GM12872 (cell line): ENCODE measurements around the gene MCTP1.

Experiments used
- TF ChIP-seq, protein P1 (sequence below): IDR thresholded peaks from 3 replicates; pipeline ENCODE4 v1.5.1; 2011; ENCODE audit warnings: low read depth, mild to moderate bottlenecking, low read length, moderate library complexity; ENCODE audit not compliant: insufficient read depth

The MCTP1 gene

GRCh38 chr5:95155888-95156287 lies 129.0 kb downstream of the MCTP1 start:
- TF ChIP-seq, protein P1, sequence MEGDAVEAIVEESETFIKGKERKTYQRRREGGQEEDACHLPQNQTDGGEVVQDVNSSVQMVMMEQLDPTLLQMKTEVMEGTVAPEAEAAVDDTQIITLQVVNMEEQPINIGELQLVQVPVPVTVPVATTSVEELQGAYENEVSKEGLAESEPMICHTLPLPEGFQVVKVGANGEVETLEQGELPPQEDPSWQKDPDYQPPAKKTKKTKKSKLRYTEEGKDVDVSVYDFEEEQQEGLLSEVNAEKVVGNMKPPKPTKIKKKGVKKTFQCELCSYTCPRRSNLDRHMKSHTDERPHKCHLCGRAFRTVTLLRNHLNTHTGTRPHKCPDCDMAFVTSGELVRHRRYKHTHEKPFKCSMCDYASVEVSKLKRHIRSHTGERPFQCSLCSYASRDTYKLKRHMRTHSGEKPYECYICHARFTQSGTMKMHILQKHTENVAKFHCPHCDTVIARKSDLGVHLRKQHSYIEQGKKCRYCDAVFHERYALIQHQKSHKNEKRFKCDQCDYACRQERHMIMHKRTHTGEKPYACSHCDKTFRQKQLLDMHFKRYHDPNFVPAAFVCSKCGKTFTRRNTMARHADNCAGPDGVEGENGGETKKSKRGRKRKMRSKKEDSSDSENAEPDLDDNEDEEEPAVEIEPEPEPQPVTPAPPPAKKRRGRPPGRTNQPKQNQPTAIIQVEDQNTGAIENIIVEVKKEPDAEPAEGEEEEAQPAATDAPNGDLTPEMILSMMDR, result no peak

DNA sequence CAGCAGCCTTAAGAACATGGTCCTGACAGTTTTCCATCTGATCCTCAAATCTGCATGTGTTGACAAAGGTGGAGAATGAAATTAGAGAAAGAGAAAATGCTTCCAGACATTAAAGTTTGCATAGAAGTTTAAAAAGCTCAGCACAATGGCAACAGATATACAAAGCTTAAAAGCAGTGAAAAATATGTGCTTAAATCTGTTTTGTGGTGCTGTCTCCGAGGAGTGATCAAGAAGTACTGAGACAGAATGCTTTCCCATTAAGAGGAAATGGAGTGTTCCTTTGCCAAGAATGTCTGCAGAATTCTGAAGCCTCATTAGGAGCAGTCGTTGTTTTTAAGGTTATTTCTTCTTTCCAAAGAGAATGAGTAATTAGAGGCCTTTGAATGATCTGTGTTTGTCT lies 131.4 kb downstream of the MCTP1 start:
- TF ChIP-seq, protein P1, result no peak

DNA sequence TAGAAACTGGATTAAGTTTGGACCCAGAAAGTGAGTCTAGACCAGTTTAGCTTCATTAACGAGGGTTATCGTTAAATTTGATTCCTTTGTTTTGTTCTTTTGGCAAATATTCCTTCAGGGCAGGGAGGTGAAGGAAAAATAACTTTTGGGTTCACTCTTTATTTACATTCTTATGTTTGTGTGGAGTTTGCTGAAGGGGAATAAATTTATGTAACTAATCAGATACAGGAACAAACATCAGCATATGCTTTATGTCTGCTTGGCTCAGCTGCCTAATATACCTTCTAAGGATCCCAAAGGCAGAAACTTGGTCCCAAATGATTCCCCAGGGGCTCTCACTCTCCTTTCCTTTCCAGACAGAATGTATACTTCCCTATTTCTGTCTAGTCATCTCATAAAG lies 132.4 kb downstream of the MCTP1 start:
- TF ChIP-seq, protein P1, result no peak

- TF ChIP-seq, protein P1, result no peak
Measured at GRCh38 chr5:95152131-95152530, 132.8 kb downstream of the MCTP1 start.

- TF ChIP-seq, protein P1, result no peak
Measured at GRCh38 chr5:95151694-95152093, 133.2 kb downstream of the MCTP1 start.

DNA sequence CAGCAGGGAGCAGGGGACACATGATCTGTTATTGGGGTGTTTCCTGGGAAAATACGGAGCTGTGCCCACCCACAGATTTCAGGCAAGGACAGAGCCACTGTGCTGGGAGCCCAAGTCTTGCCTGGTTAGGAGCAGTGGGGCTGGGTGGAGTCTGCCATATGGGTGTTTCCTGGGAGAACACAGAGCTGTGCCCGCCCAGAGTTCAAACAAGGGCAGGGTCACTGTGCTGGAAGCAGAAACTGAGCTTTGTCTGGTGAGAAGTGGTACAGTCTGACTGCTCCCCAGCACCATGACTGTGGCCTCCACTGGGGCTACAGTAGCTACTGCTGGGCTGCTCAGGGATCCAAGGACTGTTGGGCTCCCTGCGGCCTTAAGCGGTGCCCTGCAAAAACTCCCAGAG lies 135.5 kb downstream of the MCTP1 start:
- TF ChIP-seq, protein P1, result no peak

DNA sequence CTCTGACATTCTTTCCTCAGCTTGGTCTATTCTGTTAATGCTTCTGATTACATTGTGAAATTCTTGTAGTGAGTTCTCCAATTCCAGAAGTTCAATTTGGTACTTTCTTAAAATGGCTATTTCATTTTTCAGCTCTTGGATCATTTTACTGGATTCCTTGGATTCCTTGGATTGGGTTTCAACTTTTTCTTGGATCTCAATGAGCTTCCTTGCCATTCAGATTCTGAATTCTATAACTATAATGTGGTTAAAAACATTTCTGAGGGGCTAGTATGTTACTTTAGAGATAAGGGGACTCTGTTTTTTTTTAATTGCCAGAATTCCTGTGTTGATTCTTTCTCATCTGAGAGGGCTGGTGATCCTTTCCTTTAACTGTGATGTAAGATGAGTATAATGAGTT lies 136.4 kb downstream of the MCTP1 start:
- TF ChIP-seq, protein P1, result no peak

- TF ChIP-seq, protein P1, result no peak
Measured at GRCh38 chr5:95142145-95142544, 142.7 kb downstream of the MCTP1 start.
